HG03571 (cell line): ENCODE data around the gene CEP68.
"Not testable (repeated sequence)": the region's sequence is repeated elsewhere in the genome, so short reads cannot be mapped to it uniquely, and the experiment has no call there.

Source experiments
- ATAC-seq: cut with Tn5 transposase; IDR thresholded peaks from one replicate; pipeline ENCODE4 v1.9.1; 2021; ENCODE audit not compliant: unreplicated experiment

CEP68 gene

GRCh38 chr2:65030476-65031332, 25.5 kb upstream of the CEP68 start:
- ATAC-seq, result no peak

- ATAC-seq, result no peak
Observed at GRCh38 chr2:65031341-65032018, 24.7 kb upstream of the CEP68 start.

- no peak for ATAC-seq
Observed at GRCh38 chr2:65032019-65032975, 23.9 kb upstream of the CEP68 start.

GRCh38 chr2:65033178-65033577, 23.0 kb upstream of the CEP68 start:
- no peak for ATAC-seq

GRCh38 chr2:65033667-65034066, 22.5 kb upstream of the CEP68 start:
- ATAC-seq, result not testable (repeated sequence)

GRCh38 chr2:65035351-65035943, 20.8 kb upstream of the CEP68 start:
- ATAC-seq, result no peak

GRCh38 chr2:65037178-65037577, 19.0 kb upstream of the CEP68 start:
- no peak for ATAC-seq

- no peak for ATAC-seq
Observed at GRCh38 chr2:65039640-65040039, 16.6 kb upstream of the CEP68 start.

- peak; percentile 78 for ATAC-seq
Observed at GRCh38 chr2:65040400-65041261, 15.6 kb upstream of the CEP68 start.

- no peak for ATAC-seq
Observed at GRCh38 chr2:65043001-65043400, 13.2 kb upstream of the CEP68 start.

GRCh38 chr2:65044097-65044735, 12.0 kb upstream of the CEP68 start:
- ATAC-seq, result no peak

- ATAC-seq, result no peak
Observed at GRCh38 chr2:65045651-65046050, 10.6 kb upstream of the CEP68 start.

GRCh38 chr2:65046633-65047407, 9.4 kb upstream of the CEP68 start:
- ATAC-seq, result no peak

- ATAC-seq, result no peak
Observed at GRCh38 chr2:65049010-65049639, 7.1 kb upstream of the CEP68 start.

- no peak for ATAC-seq
Observed at GRCh38 chr2:65050931-65051330, 5.3 kb upstream of the CEP68 start.

- peak; percentile 54 for ATAC-seq
Observed at GRCh38 chr2:65053199-65053598, 3.0 kb upstream of the CEP68 start.

- ATAC-seq, result no peak
Observed at GRCh38 chr2:65054749-65055421, 1.3 kb upstream of the CEP68 start.
